GM19468 (cell line): ENCODE results near the gene NGEF.
"Not testable (repeated sequence)": the region's sequence is repeated elsewhere in the genome, so short reads cannot be mapped to it uniquely, and the experiment has no call there.

Experiments
- ATAC-seq: cut with Tn5 transposase; IDR thresholded peaks from one replicate; pipeline ENCODE4 v1.9.1; 2021; ENCODE audit warnings: mild to moderate bottlenecking, moderate library complexity, moderate number of reproducible peaks; ENCODE audit not compliant: unreplicated experiment; ENCODE audit errors: extremely low read depth

Gene NGEF

DNA sequence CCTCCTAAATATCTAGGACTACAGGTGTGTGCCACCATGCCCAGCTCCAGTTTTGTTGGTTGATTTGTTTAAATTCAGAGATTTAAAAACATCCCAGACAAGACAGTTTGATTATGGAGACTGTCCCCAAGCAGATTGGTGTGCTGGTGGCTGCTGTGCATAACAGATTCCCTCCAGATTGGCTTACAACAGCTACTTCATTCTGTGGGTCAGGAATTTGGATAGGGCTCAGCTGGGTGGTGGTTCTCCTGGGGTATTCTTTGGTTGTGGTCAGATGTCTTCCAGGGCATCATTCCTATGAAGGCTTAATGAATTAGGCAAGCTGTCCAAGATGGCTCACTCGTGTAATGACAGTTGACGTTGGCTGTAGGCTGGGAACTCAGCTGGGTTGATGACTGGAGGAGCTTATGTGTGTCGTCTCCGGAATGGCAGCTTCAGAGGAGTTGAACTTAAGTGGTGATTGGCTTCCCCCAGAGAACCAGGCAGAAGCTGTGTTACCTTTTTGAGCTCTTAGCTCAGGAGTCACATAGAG lies 153.6 kb downstream of the NGEF start:
- no peak for ATAC-seq

DNA sequence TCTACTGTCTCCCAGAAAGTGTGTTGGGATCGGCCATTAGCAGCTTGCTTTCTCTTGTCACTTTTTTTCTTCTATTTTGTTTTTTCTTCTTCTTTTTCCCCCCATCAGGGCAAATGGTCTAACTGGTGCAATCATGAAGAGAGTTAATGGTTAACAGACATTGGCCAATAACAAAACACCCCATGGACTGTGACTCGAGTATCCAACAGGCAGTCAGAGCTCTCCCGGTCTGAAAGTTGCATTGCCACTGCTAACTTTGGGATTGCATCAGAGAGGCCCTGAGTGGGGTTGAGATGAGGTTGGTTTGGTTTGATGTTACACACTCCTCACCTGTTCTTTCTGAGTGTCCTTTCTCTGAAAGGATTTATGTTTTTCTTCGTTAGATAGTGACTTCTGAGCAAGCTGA lies 155.9 kb downstream of the NGEF start:
- no peak for ATAC-seq

DNA sequence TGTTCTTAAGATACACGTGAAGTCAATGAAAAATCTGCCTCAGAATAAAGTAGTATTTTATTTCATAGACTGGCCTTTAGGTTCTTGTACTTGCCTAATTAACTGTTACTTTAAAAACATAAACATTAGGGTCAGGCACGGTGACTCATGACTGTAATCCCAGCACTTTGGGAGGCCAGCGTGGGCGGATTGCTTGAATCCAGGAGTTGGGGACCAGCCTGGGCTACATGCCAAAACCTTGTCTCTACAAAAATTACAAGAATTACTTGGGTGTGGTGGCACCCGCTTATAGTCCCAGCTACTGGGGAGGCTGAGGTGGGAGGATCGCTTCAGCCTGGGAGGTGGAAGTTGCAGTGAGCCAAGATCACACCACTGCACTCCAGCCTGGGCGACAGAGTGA lies 159.0 kb downstream of the NGEF start:
- no peak for ATAC-seq

GRCh38 chr2:232852676-232853075 lies 160.4 kb downstream of the NGEF start:
- ATAC-seq, result no peak

DNA sequence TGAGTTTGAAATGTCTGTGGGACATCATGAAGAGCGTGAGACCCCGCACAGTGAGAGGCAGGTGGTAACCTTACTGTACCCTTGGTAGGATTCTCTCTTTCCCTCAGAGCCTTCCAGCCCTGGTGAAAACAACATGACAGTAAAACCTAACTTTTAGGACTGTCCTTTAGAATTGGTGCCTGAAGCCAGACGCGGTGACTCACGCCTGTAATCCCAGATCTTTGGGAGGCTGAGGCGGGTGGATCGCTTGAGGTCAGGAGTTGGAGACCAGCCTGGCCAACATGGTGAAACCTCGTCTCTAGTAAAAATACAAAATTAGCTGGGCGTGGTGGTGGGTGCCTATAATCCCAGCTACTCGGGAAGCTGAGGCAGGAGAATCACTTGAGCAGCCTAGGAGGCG lies 161.0 kb downstream of the NGEF start:
- not testable (repeated sequence) for ATAC-seq

DNA sequence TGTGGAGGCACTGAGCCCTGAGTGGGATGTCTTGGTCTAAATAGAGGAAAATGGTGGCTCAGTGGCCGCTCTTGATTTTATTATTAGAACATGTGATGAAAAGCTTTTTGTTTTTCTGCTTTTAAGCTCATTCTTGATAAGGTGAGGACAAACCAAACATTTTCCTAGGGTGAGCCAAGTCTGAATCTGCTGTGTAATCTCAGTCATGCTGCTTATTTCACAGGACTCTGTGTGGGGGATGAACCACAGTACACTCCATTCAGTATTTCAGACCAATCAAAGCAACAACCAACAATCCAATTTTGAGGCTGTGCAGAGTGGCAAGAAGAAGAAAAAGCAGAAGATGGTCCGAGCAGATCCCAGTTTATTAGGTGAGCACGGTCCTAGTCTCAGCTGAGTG lies 163.0 kb downstream of the NGEF start:
- no peak for ATAC-seq

- no peak for ATAC-seq
Measured at GRCh38 chr2:232846055-232846454, 167.0 kb downstream of the NGEF start.

- ATAC-seq, result no peak
Measured at GRCh38 chr2:232843834-232844233, 169.2 kb downstream of the NGEF start.

- no peak for ATAC-seq
Measured at GRCh38 chr2:232842689-232843088, 170.4 kb downstream of the NGEF start.

DNA sequence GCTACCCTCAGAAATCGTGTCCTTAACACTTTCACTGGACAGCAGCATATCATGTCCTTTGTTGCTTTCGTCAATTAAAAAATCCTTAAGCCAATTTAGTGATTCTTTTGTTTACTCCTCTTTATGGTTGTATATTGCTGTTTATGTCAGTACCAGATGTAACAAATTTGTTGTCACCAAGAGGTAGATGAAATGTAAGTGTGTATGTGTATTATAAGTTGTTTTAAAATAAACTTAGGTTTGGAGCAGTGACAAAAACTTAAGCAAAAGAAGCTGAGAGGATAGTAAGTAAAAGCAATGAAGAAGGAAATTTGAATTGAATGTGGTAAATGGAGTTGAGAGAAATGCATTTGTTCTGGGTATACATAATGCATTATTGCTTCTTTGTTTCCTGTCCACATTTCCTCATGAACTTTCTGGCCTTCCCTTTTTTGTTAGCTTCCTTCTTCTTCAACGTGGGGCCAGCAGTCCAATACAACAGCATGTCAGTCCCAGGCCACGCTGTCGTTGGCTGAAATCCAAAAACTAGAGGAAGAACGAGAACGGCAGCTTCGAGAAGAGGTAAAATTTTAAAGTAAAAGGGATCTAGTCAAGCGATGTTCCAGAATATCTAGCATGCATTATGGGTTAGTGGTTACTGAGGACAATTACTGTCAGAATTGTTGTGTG lies 173.5 kb downstream of the NGEF start:
- no peak for ATAC-seq

- no peak for ATAC-seq
Measured at GRCh38 chr2:232838406-232838874, 174.6 kb downstream of the NGEF start.

- ATAC-seq, result no peak
Measured at GRCh38 chr2:232836934-232837333, 176.1 kb downstream of the NGEF start.

- ATAC-seq, result no peak
Measured at GRCh38 chr2:232835687-232836208, 177.3 kb downstream of the NGEF start.

DNA sequence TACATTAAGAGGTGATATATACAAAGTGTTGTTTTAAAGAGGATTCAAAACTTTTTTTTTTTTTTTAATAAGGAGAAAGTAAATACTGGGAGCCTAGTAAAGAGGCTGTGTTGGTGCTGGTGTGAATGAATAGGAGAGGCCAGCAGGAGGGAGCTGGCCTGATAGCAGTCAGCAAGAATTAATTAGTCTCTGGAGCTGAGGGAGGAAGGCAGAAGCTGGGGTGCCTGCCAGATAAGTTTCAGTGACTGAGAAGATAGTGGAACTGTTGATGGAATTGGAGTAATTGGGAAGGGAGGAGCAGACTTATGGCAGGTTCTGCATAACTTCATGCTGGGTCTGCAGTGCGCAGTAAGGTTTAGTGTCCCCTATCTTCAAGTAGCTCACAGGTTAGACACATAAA lies 179.2 kb downstream of the NGEF start:
- ATAC-seq, result no peak

DNA sequence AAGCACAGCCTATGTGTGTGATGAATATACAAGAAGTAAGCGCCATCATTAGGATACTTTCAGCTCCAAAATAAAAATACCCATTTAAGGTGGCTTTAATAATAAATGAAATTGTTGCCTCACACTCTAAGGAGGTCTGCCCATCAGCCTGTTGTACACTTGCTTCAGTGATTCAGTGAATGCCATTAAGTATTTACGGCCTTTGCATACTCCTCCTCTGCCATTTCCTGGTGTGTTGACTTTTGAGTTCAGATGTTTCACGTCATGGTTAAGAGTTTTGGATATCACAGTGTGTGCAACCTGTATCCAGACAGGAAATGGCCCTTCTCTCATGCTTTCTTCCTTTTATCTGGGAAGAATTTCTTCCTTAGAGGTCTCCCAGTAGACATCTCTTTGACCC lies 181.6 kb downstream of the NGEF start:
- no peak for ATAC-seq

- no peak for ATAC-seq
Measured at GRCh38 chr2:232829988-232830387, 183.1 kb downstream of the NGEF start.
